ENCODE data around the gene GCN1. TPM values are rescaled to one million over a fixed set of nuclear protein-coding genes. Genes with fewer than 3 reads are reported as not detected.

Gene GCN1
- total RNA-seq, 2 donors from 2014 or later = 39.7 to 83.1 TPM

DNA sequence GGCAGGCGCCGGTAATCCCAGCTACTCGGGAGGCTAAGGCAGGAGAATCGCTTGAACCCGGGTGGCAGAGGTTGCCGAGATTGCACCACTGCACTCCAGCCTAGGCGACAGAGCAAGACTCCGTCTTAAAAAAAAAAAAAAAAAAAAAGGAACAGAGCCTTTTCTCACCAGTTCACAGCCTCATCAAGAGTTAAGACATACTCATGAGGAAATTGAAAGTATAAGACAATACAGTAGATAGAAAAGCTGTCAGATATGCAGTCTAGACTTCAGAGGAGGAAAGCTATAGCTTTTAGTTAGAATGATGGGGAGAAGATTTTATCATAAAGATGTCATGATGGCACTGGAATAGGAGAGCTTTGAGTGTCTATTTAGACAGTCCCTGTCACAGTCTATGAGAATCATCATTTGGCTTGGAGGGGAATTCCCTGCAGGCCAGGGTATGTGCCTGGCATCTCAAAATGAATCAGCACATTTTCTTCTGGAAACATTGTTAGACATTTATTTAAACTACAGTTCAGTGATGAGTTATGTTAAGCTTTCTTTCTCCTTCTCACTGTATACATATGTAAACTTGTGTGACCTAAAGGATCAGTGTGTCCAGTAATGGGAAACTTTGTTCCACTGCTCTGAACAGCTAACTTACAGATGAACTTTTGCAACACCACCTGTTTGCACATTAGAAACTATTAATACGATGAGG is 75.1 kb downstream of the GCN1 start:
- H3K4me1 ChIP-seq = peaks cover 35% of the 10 kb centered on the region
- peak overlapping the region in 2 of 4 donors; percentile 93 to 94 for H3K27ac ChIP-seq
- no peak overlapping the region for H3K4me3 ChIP-seq
- intact Hi-C loops (cut with DNase I) = no loop called here
- no peaks in the 10 kb centered on the region for H3K27me3 ChIP-seq
- ATAC-seq (no peak), DNase-seq (no peak)
- H3K36me3 ChIP-seq (replicated peaks in 1 of 2; ENCODE audit: insufficient read depth in 1 of 2, low read depth in 2 of 2) = no peaks in the 10 kb centered on the region
- H3K9me3 ChIP-seq = no peaks in the 10 kb centered on the region
- TF ChIP-seq, protein P1, sequence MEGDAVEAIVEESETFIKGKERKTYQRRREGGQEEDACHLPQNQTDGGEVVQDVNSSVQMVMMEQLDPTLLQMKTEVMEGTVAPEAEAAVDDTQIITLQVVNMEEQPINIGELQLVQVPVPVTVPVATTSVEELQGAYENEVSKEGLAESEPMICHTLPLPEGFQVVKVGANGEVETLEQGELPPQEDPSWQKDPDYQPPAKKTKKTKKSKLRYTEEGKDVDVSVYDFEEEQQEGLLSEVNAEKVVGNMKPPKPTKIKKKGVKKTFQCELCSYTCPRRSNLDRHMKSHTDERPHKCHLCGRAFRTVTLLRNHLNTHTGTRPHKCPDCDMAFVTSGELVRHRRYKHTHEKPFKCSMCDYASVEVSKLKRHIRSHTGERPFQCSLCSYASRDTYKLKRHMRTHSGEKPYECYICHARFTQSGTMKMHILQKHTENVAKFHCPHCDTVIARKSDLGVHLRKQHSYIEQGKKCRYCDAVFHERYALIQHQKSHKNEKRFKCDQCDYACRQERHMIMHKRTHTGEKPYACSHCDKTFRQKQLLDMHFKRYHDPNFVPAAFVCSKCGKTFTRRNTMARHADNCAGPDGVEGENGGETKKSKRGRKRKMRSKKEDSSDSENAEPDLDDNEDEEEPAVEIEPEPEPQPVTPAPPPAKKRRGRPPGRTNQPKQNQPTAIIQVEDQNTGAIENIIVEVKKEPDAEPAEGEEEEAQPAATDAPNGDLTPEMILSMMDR (IDR thresholded peaks at IDR 0.05) = no peak
- TF ChIP-seq POLR2A (IDR thresholded peaks at IDR 0.05) = no peak
- 60 to 95% methylated on average over 9 of the region's 9 CpGs for WGBS, 2 donors

DNA sequence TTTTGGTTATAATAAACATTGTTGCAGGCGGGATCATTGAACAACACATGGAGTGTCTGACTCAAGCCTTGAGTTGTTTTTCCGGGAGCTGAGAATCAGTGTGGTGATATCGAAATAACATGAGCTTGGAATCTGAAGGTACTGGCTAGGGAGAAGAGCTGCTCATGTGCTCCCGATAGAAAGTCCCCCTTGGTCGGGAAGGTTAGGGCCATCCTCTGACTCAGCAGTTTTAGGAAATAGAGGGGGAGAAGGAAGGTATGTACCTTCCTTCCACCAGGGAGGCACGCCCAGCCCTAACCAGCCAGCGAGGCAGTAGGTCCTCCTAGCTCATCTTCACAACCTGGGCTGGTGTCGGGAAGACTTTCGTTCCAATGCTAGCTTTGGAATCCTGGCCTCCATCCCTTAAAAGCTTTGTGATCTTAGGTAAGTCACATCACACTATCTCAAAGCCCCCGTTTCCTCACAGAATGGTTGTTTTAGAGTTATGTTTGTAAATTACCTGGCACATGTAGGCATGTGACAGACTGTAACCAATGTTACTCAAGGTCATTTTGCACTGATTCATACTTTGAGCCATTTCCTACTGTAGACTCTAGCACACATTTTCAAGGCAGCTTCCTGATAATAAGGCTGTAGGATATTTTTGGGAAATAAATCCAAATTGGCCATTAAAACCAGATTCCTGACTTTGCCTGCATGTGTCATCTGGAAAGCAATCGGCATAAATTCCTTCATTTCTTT is 76.0 kb downstream of the GCN1 start:
- TF ChIP-seq, protein P1 (IDR thresholded peaks at IDR 0.05) = no peak
- TF ChIP-seq POLR2A (IDR thresholded peaks at IDR 0.05) = peak in 1 of 3 donors; percentile 9
- peaks cover 35% of the 10 kb centered on the region for H3K4me1 ChIP-seq
- H3K4me3 ChIP-seq = no peak overlapping the region
- WGBS, 2 donors = 40 to 45% methylated on average over 11 of the region's 11 CpGs
- no peaks in the 10 kb centered on the region for H3K27me3 ChIP-seq
- H3K9me3 ChIP-seq = no peaks in the 10 kb centered on the region
- intact Hi-C loops (cut with DNase I) = no loop called here
- H3K27ac ChIP-seq = peak overlapping the region in 3 of 4 donors; percentile 80 to 94 (median 93)
- ATAC-seq (no peak), DNase-seq (no peak)
- H3K36me3 ChIP-seq (replicated peaks in 1 of 2; ENCODE audit: insufficient read depth in 1 of 2, low read depth in 2 of 2) = no peaks in the 10 kb centered on the region

DNA sequence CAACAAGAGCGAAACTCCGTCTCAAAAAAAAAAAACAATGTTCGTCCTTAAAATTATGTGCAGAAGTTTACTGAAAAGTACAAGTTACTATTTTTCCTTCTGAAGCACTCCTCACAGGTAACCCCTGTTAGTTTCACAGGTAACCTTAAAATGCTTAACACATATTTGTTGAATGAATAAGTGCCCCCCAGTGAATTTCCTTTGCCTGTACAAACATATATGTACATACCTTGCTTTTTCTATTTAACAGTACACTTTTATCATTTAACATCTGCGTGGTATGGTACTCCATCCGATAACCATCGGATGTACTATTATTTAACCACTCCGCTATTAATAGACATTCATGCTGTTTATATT is 76.6 kb downstream of the GCN1 start:
- H3K36me3 ChIP-seq (replicated peaks in 1 of 2; ENCODE audit: insufficient read depth in 1 of 2, low read depth in 2 of 2) = no peaks in the 10 kb centered on the region
- H3K27ac ChIP-seq = peak overlapping the region; percentile 73 to 94 (median 86)
- no peak for ATAC-seq

DNA sequence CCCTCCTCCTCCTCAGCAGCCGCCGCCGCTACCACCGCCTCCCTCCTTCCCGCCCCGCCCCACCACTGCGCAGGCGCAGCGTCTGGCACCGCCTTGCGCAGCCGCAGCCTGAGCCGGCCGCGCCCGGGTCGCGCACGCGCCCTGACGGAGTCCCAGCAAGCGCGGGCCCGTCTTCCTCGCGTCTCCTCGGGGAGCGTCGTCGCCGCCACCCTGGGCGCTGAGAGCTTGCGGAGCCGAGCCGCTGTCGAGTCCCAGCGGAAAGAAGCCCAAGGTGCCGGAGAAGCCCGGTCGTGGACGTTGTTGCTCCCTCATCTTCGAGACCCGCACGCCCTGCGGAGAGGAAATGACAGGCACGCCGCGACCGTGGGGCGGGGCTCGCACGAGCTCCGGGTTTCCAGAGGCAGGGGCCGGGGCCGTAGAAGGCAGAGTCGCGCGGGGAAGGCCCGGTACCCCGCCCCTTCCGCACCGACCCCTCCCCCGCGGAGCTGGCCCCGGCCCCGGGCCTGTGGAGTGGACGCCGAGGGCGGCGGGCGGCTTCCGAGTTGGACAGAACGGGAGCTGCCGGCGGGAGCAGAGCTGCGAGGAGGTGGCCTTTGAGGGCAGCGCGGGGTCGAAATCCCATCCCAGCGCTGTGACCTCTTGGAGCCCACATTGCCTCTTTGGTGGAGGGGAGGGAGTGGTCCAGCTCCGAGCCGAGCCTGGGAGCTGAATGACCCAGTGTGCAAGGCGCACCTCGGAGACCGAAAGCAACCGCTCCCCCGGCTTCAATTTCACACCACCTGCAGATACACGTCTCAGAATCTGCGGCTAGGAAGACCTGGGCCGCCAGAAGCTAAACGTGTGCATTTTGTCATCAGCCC is 77.5 kb downstream of the GCN1 start:
- ATAC-seq (peak; percentile 96), DNase-seq (peak; percentile 93 to 96 (median 96))
- 0 to 1% methylated on average over 31 to 57 of the region's 91 CpGs for whole genome bisulfite sequencing, 2 donors
- H3K36me3 ChIP-seq (replicated peaks in 1 of 2; ENCODE audit: insufficient read depth in 1 of 2, low read depth in 2 of 2) = no peaks in the 10 kb centered on the region
- H3K9me3 ChIP-seq = no peaks in the 10 kb centered on the region
- intact Hi-C loops (cut with DNase I) = no loop called here
- H3K4me3 ChIP-seq = peak overlapping the region; percentile 47 to 62
- H3K27ac ChIP-seq = peak overlapping the region; percentile 73 to 94 (median 86)
- H3K27me3 ChIP-seq = no peaks in the 10 kb centered on the region
- TF ChIP-seq, protein P1 (IDR thresholded peaks at IDR 0.05) = no peak
- TF ChIP-seq POLR2A (IDR thresholded peaks at IDR 0.05) = peak; percentile 59 to 77 (median 67)
- H3K4me1 ChIP-seq = peaks cover 35% of the 10 kb centered on the region

More for the DNA sequence above, 76.6 kb downstream of the GCN1 start:
- no peaks in the 10 kb centered on the region for H3K9me3 ChIP-seq
- no peaks in the 10 kb centered on the region for H3K27me3 ChIP-seq
- TF ChIP-seq, protein P1 (IDR thresholded peaks at IDR 0.05) = no peak
- TF ChIP-seq POLR2A (IDR thresholded peaks at IDR 0.05) = no peak
- intact Hi-C loops (cut with DNase I) = no loop called here
- 16 to 28% methylated on average over 7 of the region's 7 CpGs for WGBS, 2 donors
- no peak for DNase-seq
- H3K4me3 ChIP-seq = peak overlapping the region in 1 of 2 donors; percentile 62
- peaks cover 35% of the 10 kb centered on the region for H3K4me1 ChIP-seq

All from body of pancreas (tissue), 4 donors.